ENCODE results near the gene CDC45.

DNA sequence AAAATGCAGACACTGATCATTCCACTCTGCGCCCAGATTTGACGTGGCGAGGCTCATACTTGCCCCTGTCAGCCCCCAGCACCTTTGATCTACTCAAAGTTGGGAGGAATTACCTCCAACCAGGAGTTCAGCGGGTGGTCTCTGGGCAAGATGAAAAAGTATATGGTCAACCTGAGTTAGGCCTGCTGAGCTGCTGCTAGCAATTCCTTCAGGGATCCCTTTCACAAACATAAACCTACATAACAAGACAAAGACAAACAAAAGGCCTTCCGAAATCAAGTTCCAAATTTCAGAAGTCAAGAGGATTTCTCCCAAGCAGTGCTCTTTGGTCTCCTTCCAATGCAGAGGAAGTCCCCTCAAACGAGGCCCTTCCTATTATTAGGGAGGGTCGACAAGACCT is 23.6 kb downstream of the CDC45 start:
- no peak for TF ChIP-seq ZFX (IDR thresholded peaks at IDR 0.05; ENCODE audit: borderline replicate concordance)
- no peak for TF ChIP-seq CTCF (IDR thresholded peaks at IDR 0.05)

Data from 22Rv1 (cell line).